Liver (tissue), 9 donors: ENCODE results near the gene SLC66A2. TPM values are rescaled to one million over a fixed set of nuclear protein-coding genes. Genes with fewer than 3 reads are reported as not detected.

Experiments used
- DNase-seq: peaks from one replicate; pipeline ENCODE4 v3.0.0-alpha.2; 2017; ENCODE audit warnings: low spot score
- H3K27ac ChIP-seq, 2 donors: one replicate each; pipeline ENCODE4 v1.7.0; 2013; ENCODE audit warnings: inconsistent platforms in 2 of 2, low read length in 2 of 2, control low read depth in 1 of 2, low read depth in 1 of 2, mild to moderate bottlenecking in 1 of 2
- H3K27me3 ChIP-seq, 4 donors: one replicate each; pipeline versions ENCODE4 v1.6.1 to v1.7.0; 2013; ENCODE audit warnings: low read length in 3 of 4, inconsistent platforms in 1 of 4, mild to moderate bottlenecking in 1 of 4, moderate library complexity in 1 of 4; ENCODE audit not compliant: control insufficient read depth in 4 of 4, insufficient read depth in 4 of 4
- H3K36me3 ChIP-seq, 4 donors: one replicate each; pipeline versions ENCODE4 v1.6.1 to v1.7.0; 2013; ENCODE audit warnings: low read length in 3 of 4, mild to moderate bottlenecking in 3 of 4, low read depth in 1 of 4, moderate library complexity in 1 of 4; ENCODE audit not compliant: control insufficient read depth in 4 of 4, insufficient read depth in 3 of 4
- H3K4me1 ChIP-seq, 4 donors: one replicate each; pipeline versions ENCODE4 v1.6.1 to v1.7.0; 2013; ENCODE audit warnings: low read length in 3 of 4, mild to moderate bottlenecking in 3 of 4, moderate library complexity in 1 of 4; ENCODE audit not compliant: control insufficient read depth in 4 of 4, insufficient read depth in 4 of 4
- H3K4me3 ChIP-seq, 3 donors: one replicate each; pipeline versions ENCODE4 v1.6.1 to v1.7.0; 2013; ENCODE audit warnings: low read length in 3 of 3, control low read depth in 1 of 3, low read depth in 1 of 3, mild to moderate bottlenecking in 1 of 3
- H3K9ac ChIP-seq, 2 donors: one replicate each; pipeline ENCODE4 v1.7.0; 2013; ENCODE audit warnings: low read length in 2 of 2, mild to moderate bottlenecking in 2 of 2, moderate library complexity in 2 of 2, control low read depth in 1 of 2, low read depth in 1 of 2
- H3K9me3 ChIP-seq, 4 donors: one replicate each; pipeline versions ENCODE4 v1.6.1 to v1.7.0; 2013; ENCODE audit warnings: low read length in 3 of 4; ENCODE audit not compliant: control insufficient read depth in 4 of 4
- ATF3 ChIP-seq: IDR thresholded peaks from 2 replicates; pipeline ENCODE4 v1.6.1; 2016; ENCODE audit warnings: antibody characterized with exemption
- CTCF ChIP-seq: fragments of 150-350 bp; IDR thresholded peaks from 2 replicates; pipeline ENCODE4 v1.5.1; 2017; ENCODE audit warnings: improper control_type of control experiment, low read depth, low read length; ENCODE audit not compliant: missing input control
- EGR1 ChIP-seq, 2 donors: IDR thresholded peaks; 2 replicates each; pipeline ENCODE4 v1.6.1; 2016 to 2018; ENCODE audit warnings: antibody characterized with exemption in 2 of 2, low read depth in 2 of 2
- FOXA1 ChIP-seq: IDR thresholded peaks from 2 replicates; pipeline ENCODE4 v1.6.1; 2016; ENCODE audit warnings: antibody characterized with exemption
- FOXA2 ChIP-seq: IDR thresholded peaks from 2 replicates; pipeline ENCODE4 v1.6.1; 2016; ENCODE audit warnings: antibody characterized with exemption
- GABPA ChIP-seq, 2 donors: IDR thresholded peaks in 1 of 2; conservative IDR thresholded peaks in 1 of 2; 2 replicates each; pipeline ENCODE4 v1.6.1; 2016; ENCODE audit warnings: antibody characterized with exemption in 2 of 2, mild to moderate bottlenecking in 1 of 2, moderate library complexity in 1 of 2
- HNF4A ChIP-seq, 2 donors: conservative IDR thresholded peaks; 2 replicates each; pipeline ENCODE4 v1.6.1; 2016; ENCODE audit warnings: antibody characterized with exemption in 2 of 2, mild to moderate bottlenecking in 2 of 2
- HNF4G ChIP-seq: IDR thresholded peaks from 2 replicates; pipeline ENCODE4 v1.6.1; 2016; ENCODE audit warnings: antibody characterized with exemption
- JUND ChIP-seq, 2 donors: IDR thresholded peaks; 2 replicates each; pipeline ENCODE4 v1.6.1; 2016; ENCODE audit warnings: antibody characterized with exemption in 2 of 2
- MAX ChIP-seq: IDR thresholded peaks from 2 replicates; pipeline ENCODE4 v1.6.1; 2016; ENCODE audit warnings: antibody characterized with exemption
- NR2F2 ChIP-seq: IDR thresholded peaks from 2 replicates; pipeline ENCODE4 v1.6.1; 2016; ENCODE audit warnings: antibody characterized with exemption
- RAD21 ChIP-seq, 2 donors: IDR thresholded peaks; 2 replicates each; pipeline ENCODE4 v1.6.1; 2016; ENCODE audit warnings: antibody characterized with exemption in 2 of 2, mild to moderate bottlenecking in 2 of 2
- REST ChIP-seq: IDR thresholded peaks from 2 replicates; pipeline ENCODE4 v1.6.1; 2016; ENCODE audit warnings: antibody characterized with exemption, mild to moderate bottlenecking
- RXRA ChIP-seq, 2 donors: IDR thresholded peaks; 2 replicates each; pipeline ENCODE4 v1.6.1; 2017 to 2018; ENCODE audit warnings: antibody characterized with exemption in 2 of 2, mild to moderate bottlenecking in 1 of 2
- SP1 ChIP-seq: IDR thresholded peaks from 2 replicates; pipeline ENCODE4 v1.6.1; 2018; ENCODE audit warnings: antibody characterized with exemption, mild to moderate bottlenecking
- TAF1 ChIP-seq: conservative IDR thresholded peaks from 2 replicates; pipeline ENCODE4 v1.6.1; 2016; ENCODE audit warnings: antibody characterized with exemption, mild to moderate bottlenecking
- YY1 ChIP-seq: IDR thresholded peaks from 2 replicates; pipeline ENCODE4 v1.6.1; 2016; ENCODE audit warnings: antibody characterized with exemption, mild to moderate bottlenecking
- ZBTB33 ChIP-seq: IDR thresholded peaks from 2 replicates; pipeline ENCODE4 v1.6.1; 2016; ENCODE audit warnings: antibody characterized with exemption
- WGBS: extraction: QIAGEN DNeasy Blood & Tissue Kit; methylation state at CpG from one replicate; pipeline ENCODE4 v1.1.7; 2013; 5-methylcytosine and 5-hydroxymethylcytosine counted together
- polyA plus RNA-seq, 2 donors: library from polyadenylated mRNA; stranded (reverse) in 1 of 2; unstranded in 1 of 2; fragments of 200-250 nt in 1 of 2; fragments of >200 nt in 1 of 2; fragmentation: Nextera tagmentation in 1 of 2; extraction: Ambion mirVana in 1 of 2; gene quantifications; one replicate each; pipeline versions ENCODE4 v1.2.1 to v1.2.3, GENCODE V29; 2013 to 2015
- total RNA-seq, 2 donors: library from RNA; depleted of rRNA; stranded (reverse); fragments of >200 nt; gene quantifications; one replicate each; pipeline ENCODE4 v1.2.3, GENCODE V29; 2014
- donor health status: healthy.
- donor health status: healthy.
- donor health status: healthy.
- donor health status: healthy.
- donor health status: healthy.

Gene SLC66A2
- total and polyA plus RNA-seq, 4 donors: 47.8 to 107 (median 67.9) TPM

- H3K4me1 ChIP-seq: no peaks in the 10 kb centered on the region
- H3K9ac ChIP-seq: no peak overlapping the region
- DNase-seq: no peak
- TF ChIP-seq FOXA1 (no peak), YY1 (no peak), CTCF (no peak), HNF4G (no peak), NR2F2 (no peak), HNF4A (conservative IDR thresholded peaks at IDR 0.05) (no peak), ZBTB33 (no peak), RXRA (IDR thresholded peaks at IDR 0.05) (no peak), GABPA (IDR thresholded peaks at IDR 0.05 in 1 of 2, conservative IDR thresholded peaks at IDR 0.05 in 1 of 2) (no peak), SP1 (no peak), TAF1 (no peak), ATF3 (no peak), FOXA2 (no peak), EGR1 (IDR thresholded peaks at IDR 0.05; ENCODE audit: low read depth in 2 of 2) (no peak), JUND (IDR thresholded peaks at IDR 0.05) (no peak), MAX (no peak), RAD21 (IDR thresholded peaks at IDR 0.05) (no peak), REST (no peak)
- H3K27ac ChIP-seq: no peak overlapping the region
- H3K4me3 ChIP-seq: no peak overlapping the region
- no peaks in the 10 kb centered on the region for H3K36me3 ChIP-seq
- no peaks in the 10 kb centered on the region for H3K27me3 ChIP-seq
- 90% methylated on average over 16 of the region's 16 CpGs for WGBS
- peaks cover 6 to 33% (median 29%) of the 10 kb centered on the region in 4 donors for H3K9me3 ChIP-seq
These were observed 63.4 kb downstream of the SLC66A2 start for GRCh38 chr18:79888016-79888415.
